Heart left ventricle (tissue), 13 donors: Measurements from ENCODE around the gene FANCD2OS.

Source experiments
- POLR2A ChIP-seq, 2 donors: fragments of 450-650 bp; IDR thresholded peaks; one replicate each; pipeline ENCODE4 v1.6.1; 2017; ENCODE audit warnings: antibody characterized with exemption in 2 of 2, mild to moderate bottlenecking in 2 of 2, moderate library complexity in 2 of 2
- TF ChIP-seq, protein P1 (sequence below), 12 donors: fragments of 200-600 bp; sonication (generic) in 4 of 12; IDR thresholded peaks; one replicate each; pipeline versions ENCODE4 v1.5.0 to v1.8.0; 2018 to 2022; ENCODE audit warnings: antibody characterized with exemption in 12 of 12, mild to moderate bottlenecking in 5 of 12
- donor health status: ischemic (EF 13 %, LVEDD 7.1; RV severe dilation, severe dysfunction).
- donor health status: DM: no; HTN: yes; CAD: no.
- donor health status: DM: no; HTN: no; CAD: no.
- donor health status: ischemic (EF 25% LVEDD 6.9; RV normal size, moderate dysfunction).
- donor health status: ischemic (EF 25% LVEDD 5.7; RV mildly dilated, moderate dysfunction).
- donor health status: ischemic (EF 35%, LVEDD 5.7; RV mildly dilated, moderate dysfunction).
- donor health status: nonischemic (EF 11% LVEDD 7.7; RV severe dilation, severe dysfunction).
- donor health status: DM: yes; HTN: yes; CAD: no.
- donor health status: PGD.
- donor health status: ischemic (EF 29% LVEDD 5.4; RV normal size, mild dysfunction).
- donor health status: nonischemic (EF 23%, LVEDD 6.1; RV moderate dilation, normal function).

DNA sequence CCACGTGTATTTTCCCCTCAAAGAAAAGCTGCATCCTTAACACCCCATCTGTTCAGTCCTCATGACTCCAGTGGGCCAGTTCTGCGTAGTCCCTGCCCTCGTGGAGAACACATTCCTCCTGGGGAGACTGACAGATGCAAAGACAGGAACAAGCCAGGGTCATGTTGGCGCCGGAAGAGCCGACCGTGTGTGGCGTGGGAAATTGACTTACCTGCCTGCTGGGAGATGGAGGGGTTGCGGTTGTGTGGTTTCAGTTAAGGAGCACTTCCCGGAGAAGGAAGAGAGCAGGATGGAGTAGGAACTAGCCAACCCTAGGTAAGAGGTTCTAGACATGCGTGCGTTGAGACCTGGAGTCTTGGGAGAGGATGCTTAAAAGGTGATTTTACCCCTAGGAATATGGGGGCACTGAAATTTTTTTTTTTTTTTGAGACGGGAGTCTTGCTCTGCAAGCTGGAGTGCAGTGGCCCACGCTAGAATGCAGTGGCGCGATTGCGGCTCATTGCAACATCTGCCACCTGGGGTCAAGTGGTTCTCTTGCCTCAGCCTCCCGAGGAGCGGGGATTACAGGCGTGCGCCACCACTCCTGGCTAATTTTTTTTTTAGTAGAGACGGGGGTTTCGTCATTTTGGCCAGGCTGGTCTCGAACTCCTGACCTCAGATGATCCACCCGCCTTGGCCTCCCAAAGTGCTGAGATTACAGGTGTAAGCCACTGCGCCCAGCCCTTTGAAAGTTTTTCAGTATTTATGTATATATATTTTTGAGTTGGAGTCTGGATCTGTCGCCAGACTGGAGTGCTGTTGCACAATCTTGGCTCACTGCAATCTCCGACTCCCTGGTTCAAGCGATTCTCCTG is 34.9 kb upstream of the FANCD2OS start:
- TF ChIP-seq, protein P1, sequence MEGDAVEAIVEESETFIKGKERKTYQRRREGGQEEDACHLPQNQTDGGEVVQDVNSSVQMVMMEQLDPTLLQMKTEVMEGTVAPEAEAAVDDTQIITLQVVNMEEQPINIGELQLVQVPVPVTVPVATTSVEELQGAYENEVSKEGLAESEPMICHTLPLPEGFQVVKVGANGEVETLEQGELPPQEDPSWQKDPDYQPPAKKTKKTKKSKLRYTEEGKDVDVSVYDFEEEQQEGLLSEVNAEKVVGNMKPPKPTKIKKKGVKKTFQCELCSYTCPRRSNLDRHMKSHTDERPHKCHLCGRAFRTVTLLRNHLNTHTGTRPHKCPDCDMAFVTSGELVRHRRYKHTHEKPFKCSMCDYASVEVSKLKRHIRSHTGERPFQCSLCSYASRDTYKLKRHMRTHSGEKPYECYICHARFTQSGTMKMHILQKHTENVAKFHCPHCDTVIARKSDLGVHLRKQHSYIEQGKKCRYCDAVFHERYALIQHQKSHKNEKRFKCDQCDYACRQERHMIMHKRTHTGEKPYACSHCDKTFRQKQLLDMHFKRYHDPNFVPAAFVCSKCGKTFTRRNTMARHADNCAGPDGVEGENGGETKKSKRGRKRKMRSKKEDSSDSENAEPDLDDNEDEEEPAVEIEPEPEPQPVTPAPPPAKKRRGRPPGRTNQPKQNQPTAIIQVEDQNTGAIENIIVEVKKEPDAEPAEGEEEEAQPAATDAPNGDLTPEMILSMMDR (IDR thresholded peaks at IDR 0.05) = no peak
- TF ChIP-seq POLR2A (IDR thresholded peaks at IDR 0.05) = no peak
